Measurements from ENCODE around the gene LYST.
"Not testable (repeated sequence)": the region's sequence is repeated elsewhere in the genome, so short reads cannot be mapped to it uniquely, and the experiment has no call there.

Gene LYST

DNA sequence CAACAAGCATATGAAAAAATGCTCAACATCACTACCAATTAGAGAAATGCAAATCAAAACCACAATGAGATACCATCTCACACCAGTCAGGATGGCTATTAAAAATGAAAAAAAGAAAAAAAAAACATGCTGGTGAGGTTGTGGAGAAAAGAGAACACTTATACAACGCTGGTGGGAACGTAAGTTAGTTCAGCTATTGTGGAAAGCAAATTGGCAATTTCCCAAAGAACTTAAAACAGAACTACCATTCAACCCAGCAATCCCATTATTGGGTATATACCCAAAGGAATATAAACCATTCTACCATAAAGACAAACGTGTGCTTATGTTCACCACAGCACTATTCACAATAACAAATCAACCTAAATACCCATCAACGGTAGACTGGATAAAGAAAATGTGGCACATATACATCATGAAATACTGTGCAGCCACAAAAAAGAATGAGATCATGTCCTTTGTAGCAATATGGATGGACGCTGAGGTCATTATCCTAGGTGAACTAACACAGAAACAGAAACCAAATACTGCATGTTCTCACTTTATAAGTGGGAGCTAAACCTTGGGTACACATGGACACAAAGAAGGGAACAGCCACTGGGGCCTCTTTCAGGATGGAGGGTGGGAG is 49.5 kb downstream of the LYST start:
- peak; percentile 55 for DNase-seq

DNA sequence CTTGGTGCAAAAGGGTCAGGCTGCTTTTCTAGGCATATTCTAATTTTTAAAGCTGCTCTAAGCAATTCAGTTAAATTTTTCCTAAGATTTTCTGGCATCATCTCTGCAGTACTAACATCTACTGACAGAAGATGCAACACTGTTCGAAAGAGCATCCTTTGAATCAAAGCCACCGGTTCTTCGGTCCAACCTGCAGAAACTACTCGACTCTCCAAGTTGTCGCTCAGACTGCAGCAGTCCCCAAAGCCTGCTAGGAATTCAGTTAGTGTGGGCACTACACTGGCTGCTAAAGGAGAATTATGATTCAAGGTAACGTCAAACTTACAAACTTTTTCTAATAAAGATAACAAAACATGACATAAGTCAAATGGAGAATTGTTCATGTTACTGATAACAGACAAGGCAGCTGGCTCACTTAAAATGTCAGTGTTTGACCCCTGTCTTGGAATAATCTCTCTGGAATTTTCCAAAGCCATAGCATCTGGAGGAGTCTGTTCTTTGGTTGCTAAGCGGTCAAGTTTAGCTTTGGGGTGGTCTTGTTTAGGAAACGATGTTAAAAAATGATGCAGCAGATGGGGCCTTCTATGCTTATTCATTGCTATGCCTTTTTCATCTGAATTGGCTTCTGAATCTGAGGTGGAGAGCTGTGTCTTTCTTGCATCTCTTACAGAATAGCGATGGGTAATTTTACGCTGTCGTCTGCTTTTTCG is 56.9 kb downstream of the LYST start:
- no peak for DNase-seq

DNA sequence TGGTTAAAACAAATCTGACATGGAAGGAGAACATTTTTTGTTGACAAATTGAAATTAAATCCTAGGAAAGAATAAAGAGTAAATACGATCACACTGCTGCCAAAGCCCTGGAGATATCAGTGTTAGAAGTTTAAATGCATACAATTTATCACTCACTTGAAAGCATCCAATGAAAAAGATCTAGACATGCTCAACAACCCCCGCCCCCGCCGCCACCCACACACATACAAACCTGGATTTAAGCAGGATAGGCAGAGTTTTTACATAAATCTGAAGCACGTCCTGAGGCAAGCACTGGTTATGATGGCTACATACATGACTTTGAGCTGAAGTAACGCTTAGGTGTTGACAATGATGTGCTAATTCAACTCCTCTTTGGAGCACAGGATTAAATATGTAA is 58.5 kb downstream of the LYST start:
- DNase-seq = no peak

DNA sequence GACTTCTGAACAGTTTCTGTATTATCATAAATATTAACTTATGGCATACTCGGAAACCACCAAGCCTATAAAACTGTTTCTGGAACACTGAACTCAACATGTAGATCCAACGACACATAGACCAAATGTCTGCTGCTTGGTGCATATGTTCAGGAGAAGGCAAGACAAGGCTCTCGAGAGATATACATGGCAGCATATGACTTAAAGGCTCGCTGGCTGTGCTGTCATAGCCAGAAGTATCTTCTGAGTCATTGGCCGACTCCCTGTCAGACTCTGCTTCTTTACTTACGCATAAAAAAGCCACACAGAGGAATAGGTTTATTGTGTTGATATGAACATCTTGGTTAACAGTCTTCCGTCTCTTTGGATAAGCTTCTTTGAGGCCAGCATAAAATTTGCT is 60.6 kb downstream of the LYST start:
- DNase-seq = no peak

DNA sequence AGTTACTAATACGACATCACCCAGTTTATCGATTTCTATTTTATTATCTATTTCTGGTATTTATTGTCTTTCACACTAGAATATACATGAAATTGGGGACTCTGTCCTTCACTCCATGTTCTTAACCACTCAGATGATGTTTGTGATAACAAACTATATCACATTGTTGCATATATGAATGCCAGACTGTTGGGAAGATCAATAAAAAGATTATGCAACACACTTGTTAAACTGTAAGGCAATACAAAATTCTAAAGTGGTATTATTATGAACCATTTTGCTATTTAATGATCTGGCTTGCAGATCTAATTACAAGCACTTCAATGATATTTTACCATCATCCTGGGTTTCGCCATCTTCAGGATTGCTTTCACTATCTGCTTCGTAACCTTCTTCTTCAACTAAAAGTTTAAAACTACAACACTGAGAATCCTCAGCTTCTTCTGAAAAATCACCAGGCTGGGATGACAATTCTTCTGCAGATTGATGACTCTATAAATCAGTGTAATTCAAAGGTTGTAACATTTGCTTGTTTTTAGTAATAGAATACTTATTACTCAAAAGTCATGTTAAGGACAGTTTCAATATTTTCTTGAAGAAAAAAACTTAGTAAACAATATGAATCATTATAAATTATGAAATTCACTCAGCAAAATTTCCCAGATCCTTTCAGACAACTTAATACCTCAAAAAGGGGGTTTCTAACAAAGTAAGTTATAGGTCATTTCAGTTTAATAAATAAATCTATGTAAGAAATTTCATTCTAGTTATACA is 63.9 kb downstream of the LYST start:
- no peak for DNase-seq

DNA sequence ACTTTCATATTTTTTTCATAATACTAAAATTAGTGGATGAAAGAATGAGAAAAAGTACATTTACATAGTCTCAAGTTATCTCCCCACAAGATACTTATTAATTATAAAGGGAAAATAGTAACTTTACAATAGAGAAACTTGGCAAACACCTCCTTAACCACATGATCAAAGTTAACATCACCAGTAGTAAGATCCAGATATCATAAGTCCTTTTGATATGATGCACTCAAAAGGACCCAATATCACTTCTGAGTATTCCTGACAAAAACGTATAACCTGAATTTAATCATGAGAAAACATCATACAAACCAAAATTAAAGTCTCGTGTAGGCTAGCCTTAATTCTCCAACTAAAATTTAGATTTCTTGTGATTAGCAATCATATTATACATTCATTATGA is 67.4 kb downstream of the LYST start:
- DNase-seq = no peak

DNA sequence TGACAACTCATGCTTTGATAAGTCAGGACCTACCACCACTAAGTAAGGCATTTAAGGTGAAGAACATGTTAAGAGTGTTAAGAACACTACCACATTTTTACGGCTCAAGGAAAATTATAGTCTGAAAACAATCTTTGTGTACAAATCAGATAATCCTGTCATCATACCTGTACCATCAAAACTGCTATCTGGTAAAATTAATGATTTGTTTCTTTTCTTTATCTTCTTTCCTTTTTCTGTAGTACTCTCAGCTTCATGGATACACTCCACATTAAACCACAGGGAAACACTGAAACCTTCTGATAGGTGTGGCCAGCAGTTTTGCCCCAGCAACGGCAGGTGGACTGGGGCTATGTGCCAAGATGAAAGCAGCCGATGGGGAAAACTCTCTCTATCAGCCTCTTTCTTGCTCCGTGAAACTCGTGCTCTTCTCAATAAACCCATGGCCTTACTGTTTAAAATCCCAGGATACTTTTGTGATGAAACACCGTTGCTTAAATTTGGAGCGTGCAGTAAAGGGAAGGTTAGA is 75.1 kb downstream of the LYST start:
- DNase-seq = no peak

DNA sequence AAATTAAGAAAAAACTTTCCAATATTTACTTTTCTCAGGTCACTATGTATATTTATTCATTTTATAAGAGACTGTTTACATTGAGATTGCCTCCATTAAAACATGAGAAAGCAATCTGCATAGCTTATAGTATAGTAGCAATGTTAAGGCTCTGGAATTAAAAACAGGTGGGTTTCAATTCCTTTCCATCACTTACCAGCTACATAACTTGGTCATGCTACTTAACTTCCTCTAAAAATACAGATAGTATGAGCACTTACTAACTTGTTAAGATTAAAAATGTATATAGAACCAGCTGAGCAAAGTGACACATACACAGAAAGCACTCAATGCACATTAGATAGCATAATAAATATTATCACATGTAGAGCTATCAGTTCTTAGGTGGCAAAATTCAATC is 76.6 kb downstream of the LYST start:
- DNase-seq = no peak

DNA sequence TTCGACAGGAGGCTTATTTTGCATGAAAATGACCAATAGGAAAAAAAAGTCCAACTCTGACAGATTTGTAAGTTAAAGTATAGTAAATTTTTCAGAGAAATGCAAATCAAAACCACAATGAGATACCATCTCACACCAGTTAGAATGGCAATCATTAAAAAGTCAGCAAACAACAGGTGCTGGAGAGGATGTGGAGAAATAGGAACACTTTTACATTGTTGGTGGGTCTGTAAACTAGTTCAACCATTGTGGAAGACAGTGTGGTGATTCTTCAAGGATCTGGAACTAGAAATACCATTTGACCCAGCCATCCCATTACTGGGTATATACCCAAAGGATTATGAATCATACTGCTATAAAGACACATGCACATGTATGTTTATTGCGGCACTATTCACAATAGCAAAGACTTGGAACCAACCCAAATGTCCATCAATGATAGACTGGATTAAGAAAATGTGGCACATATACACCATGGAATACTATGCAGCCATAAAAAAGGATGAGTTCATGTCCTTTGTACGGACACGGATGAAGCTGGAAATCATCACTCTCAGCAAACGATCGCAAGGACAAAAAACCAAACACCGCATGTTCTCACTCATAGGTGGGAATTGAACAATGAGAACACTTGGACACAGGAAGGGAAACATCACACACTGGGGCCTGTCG is 80.3 kb downstream of the LYST start:
- DNase-seq = not testable (repeated sequence)

DNA sequence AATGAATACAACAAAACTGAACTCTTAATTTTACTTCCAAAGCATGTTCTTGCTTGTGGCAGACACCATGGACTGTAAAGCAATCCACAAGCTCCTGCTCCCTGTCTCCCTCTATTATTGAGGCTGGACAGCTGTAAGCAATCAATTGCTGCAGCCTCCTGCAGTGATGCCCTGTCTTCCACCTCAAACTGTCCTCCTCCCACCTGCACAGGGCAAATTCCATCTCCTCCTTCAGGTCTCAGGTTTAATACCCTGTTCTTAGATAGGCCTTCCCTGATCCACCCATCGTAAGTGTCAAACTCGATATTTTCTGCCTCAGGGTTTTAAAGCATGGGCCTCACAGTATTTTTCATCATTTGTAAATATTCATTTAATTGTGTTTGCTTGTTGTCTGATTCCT is 81.8 kb downstream of the LYST start:
- DNase-seq = no peak

DNA sequence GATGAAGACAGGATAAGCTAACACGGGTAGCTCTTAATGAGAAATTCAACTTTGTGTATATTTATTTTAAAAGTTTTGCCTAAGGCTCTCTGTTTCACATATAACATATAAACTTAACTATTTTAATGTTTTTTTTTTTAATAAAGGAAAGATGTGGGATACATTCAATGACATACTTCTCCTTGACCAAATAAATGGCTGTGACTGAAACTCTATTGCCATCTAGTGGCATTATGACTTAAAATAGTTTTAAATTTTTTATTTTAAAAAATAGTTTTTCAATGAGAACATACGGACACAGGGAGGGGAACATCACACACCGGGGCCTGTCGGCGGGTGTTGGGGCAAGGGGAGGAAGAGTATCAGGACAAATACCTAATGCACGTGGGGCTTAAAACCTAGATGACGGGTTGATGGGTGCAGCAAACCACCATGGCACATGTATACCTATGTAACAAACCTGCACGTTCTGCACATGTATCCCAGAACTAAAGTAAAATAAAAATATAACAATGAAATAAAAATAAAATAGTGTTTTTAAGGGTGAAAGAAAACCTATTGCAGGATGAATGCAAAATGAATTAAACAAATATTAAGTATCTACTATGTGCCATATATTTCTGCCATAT is 83.4 kb downstream of the LYST start:
- DNase-seq = peak; percentile 45

DNA sequence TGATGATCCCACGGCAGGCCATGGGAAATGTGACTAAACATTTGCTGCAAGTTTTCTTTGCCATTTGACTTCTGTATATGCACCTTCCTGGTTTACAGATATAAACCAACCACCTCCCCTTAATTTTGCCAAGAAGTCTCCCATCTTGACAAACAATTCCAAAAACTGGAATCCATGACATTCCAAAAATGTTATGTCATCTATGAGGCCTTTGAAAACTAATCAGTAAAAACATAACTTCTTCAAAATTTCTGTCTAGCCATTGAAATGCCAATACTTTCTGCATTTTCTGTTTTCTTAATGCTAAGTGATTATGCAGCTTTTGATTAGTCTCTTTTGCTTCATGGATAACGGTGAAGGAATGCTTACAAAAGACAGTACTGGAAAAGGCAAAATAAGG is 84.1 kb downstream of the LYST start:
- DNase-seq = no peak

DNA sequence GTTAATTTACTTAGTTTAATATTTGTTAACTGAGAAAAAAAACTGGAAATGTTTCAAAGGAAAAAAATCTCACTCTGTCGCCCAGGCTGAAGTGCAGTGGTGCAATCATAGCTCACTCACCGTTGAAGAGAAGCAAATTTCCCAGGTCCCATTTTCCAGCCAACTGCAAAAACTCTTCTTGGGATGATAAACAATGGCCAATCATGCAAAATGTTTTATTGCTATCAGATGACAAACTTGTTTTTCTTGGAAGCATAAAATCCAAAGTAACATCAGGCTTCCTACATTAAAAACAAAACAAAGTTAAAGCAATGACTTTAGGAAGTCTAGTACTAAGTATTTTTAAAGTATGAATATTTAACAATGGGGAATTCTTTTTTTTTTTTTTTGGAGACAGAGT is 84.9 kb downstream of the LYST start:
- no peak for DNase-seq

DNA sequence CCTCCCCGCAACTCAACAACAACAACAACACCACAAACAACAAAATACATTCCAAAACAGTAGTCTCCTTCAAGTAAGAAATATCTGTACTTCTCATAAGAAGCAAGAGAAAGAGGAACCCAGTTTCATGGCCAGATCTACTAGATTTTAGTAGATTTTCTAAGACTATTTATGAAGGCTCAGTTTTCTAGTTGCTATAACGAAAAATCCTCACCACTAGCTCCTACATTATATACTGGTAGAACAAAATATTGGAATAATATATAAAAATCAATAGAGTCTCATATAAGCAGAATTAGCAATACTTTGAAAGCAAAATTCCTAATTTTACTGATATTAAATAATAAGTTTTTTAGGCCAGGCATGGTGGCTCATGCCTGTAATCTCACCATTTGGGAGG is 86.9 kb downstream of the LYST start:
- no peak for DNase-seq

DNA sequence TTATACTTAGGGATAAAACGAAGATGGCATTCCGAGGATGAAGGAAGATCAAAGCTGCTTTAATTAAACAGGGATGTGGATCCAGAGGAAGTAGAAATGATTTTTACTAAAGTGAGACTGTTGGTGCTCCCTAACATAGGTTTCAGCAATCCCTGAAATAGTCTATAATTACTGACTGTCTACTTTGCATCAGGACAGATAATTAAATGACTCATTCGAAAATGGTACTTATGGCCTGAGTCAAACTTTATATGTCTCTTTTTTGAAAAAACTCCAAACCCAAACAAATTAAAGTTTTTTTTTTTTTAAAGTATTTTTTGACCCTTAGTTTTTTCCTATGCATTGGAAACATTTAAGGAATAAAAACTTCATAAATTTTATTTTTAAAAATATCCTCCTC is 90.3 kb downstream of the LYST start:
- no peak for DNase-seq

DNA sequence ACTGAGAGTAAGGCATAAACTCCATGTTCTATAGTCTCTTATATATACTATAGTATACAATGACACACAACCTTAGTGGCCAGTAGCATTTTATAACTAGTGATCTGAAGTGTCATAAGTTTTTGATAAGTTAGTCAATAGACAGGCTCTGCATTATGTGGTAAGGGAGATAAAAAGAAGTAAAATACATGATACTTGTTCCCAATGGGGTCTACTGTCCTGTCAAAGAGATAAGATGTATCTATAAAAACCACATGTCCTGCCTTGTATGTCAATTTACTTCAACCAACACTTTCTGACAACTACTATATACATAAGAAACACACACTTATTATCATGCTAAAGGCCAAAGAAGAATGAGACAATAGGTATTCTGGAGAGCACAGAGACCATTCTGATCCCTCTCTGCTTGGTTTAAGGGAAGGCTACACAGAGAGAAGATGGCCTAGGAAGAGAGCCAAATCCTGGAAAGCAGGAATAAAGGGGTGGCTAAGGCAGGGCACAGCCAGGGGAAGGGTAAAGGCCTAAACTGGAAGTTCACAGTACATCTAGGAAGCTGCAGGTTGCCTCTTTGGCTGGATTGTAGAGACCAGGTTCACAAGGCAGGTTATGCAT is 91.4 kb downstream of the LYST start:
- no peak for DNase-seq

DNA sequence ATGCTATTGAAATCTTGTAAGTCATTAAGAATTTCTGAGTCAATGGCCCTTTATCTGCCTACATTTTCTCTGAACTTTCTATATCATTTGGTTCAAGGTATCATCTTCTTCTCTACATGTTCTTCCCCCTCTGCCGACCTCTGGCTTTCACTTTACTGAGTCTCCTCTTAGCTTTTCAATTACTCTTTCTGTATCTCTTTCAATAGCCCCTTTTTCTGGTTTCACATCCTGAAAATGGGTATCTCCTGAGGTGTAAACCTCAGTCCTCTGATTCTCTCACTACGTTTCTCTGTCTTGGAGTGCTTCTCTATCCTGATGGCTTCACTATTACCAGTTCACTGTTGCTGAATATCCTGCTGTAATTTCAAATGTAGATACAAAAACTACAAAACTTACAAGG is 98.9 kb downstream of the LYST start:
- no peak for DNase-seq

DNA sequence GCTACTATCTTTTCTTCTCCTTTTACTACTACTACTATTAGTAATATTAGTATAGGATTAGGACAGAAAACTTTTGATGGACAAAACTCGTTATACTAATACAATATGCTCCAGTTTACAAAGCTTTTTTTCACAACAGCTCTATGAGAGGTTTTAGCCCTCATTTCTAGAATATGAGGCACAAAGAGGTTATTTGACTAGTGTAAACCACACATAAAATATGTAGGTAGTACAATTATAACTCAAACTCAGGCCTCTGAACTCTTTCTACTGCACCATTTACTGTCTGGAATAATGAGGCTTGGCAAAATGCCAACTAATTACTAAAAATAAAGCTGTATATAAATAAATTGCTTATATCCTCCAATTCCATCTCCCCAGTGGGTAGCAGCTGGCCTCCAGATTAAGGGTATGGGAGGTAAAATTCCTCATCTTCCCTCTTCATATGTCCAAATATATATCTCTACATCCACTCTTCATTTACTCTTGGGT is 99.9 kb downstream of the LYST start:
- DNase-seq = no peak

DNA sequence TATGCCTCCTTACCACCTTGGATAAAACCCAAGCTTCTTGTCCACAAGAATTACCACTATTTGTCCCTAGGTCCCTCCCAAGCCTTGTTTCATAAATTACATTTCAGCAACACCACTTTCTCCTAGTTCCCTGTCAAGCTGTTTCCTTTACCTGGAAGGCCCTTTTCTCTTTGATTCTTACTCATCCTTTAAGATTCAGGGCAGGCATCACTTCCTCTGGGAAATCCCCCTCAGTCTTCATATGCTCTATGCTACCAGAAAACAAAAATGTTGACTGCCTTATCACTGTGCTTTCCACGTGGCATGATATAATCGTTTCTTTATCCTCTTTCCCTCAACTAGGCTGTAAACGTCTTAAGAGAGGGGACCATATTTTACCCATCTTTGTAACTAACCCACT is 102.7 kb downstream of the LYST start:
- DNase-seq = no peak

DNA sequence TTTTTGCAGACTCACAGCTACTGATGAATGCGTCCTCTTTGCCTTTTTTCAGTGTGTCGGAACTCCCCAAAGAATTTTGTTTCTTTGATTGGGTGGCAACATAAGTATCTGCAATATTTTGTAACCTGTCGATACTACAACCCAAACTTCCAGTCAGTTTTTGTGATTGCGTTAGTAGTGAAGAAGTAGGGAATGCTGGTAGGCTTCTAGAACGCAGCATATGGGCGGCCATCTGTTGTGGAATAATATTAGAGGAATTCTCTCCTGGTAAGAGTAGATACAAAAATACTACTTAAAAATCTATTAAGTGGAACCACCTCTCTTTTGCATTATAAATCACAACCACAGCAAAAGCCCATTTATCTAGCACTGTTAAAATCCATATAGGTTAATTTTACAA is 107.4 kb downstream of the LYST start:
- DNase-seq = no peak

DNA sequence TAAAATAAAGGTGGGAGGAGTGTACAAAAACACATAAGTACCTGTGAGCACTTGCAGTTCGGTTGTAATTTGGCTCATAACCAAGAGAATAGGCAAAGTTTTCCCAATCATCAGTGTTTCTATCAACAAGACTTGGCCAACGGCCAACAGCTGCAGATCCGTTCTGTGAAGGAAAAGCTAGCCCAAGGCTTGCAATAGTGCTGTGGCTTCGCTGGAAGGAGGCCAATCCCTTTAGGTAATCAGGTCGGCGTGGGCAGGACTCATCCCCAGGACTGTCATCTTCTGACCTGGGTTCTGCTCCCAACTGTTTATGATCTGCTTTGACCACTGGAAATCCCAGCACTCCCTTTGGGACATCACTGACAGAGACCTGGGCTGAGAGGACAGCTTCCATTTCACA is 107.8 kb downstream of the LYST start:
- no peak for DNase-seq

DNA sequence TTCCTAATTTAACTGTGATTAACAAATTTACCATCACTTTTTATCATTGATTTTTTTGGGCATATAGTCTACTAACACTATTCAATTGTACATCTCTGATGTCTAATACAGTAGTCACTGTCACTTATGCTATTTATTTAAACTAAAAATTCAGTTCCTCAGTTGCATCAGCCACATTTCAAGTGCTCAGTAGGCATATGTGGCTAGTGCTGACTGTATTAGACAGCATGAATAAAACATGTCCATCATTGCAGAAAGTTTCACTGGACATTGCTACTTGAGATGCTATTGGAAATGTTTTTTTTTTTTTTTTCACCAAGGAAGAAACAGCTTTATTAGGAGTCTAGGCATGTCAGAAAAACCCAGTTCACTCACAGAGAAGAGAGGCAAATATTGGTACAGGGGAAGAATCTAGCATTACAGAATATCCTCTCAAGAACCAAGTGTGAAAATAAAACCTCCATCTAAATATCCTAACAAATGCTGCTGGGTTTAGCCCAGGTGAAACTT is 109.1 kb downstream of the LYST start:
- DNase-seq = no peak

Measured in NCI-H774 (cell line).